GM18867 (cell line): Measurements from ENCODE around the gene VPS50.

Experiments used
- ATAC-seq: cut with Tn5 transposase; IDR thresholded peaks from one replicate; pipeline ENCODE4 v1.9.1; 2021; ENCODE audit warnings: mild to moderate bottlenecking, moderate library complexity; ENCODE audit not compliant: unreplicated experiment

VPS50 gene

DNA sequence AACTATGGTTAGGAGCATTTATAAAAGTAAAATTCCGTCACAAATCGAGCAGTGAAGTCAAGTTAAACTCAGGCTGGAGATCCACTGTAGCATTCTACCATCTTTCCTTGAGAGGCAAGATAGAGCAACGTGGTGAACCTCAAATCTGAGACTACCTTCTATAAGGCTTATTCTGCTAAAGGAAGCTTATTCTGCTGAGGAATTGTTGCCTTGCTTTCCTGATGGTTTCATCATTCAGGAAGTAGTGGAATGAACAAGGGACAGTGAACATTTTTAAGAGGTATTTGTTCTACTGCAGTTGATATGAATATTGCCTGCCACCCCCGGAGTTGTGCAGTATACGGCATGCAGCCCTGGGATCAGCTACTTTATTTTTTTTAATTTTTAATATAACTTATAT lies 170.8 kb downstream of the VPS50 start:
- no peak for ATAC-seq

DNA sequence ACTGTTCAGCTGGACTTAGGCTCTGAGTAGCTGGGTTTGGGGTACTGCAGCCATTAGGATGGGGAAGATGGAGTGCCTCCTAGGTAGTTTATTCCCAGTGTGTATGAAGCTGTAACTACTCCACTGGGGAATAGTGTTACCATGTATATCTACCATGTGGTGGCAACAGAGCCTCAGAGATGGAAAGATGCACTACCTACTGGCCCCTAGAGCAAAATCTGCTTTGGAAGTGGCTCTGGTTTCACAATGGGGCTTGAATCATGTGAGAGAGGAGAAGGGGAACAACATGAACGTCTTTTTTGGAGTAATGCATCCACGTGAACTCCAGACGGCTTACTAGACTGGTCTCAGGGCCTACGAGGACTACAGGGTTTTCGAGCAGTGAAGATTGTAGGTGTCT lies 175.1 kb downstream of the VPS50 start:
- ATAC-seq = no peak

DNA sequence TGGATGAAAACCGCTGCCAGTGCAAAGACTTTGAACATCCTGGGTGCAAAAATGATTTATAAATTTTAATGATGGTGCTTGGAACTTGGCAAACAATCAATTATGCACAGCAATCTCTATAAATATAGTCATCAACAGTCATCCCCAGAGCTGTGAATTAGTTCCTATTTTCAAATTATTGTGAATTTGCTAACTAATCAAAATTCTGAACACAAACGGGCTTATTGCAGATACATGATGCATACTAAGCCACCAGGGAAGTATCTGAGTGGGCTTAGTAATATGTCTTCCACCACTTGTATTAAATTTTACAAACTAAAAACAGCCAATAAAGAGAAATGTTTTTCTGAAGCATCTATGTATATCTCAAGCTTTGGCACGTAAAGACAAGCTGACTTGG lies 177.2 kb downstream of the VPS50 start:
- ATAC-seq = no peak
